ENCODE results near the gene CRAT.

DNA sequence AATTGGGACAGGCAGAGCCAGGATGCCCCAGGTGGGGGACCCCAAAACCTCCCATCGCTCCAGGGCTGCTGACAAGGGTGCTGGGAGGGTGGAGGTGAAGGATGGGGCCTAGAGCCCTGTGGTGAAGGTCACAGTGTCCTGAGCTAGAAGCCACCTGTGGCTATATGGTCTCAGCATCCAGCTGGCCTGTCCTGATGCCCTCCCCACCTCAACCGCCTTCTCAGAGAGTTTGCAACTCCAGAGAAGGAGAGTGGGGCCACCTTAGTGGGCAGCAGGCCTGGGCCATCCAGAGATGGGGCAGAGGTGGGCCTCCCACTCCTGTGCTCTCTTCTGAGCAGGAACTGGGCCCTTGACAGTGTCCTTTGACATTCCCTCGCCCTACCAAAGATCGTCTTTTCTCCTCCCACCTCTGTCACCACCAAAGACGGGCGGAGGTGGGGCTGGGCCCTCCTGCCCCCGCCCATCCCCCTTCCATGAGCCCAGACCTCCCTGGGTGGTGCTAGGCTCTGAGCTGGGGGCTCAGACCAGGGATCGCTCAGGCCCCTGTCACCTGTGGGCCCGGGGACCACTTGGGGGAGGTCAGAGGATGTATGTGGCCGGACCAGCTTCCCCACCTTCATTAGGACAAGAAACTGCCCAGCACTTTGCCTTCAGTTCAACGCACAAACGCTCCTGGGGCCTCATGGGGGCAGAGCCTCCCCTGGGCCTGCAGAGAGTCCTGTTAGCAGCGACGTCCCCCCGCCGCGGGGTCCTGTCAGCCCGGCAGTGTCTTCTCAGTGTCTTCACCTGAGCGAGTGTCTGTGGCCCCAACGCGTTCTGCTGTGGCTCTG, 39.7 kb downstream of the CRAT start:
- TF ChIP-seq, protein P1, sequence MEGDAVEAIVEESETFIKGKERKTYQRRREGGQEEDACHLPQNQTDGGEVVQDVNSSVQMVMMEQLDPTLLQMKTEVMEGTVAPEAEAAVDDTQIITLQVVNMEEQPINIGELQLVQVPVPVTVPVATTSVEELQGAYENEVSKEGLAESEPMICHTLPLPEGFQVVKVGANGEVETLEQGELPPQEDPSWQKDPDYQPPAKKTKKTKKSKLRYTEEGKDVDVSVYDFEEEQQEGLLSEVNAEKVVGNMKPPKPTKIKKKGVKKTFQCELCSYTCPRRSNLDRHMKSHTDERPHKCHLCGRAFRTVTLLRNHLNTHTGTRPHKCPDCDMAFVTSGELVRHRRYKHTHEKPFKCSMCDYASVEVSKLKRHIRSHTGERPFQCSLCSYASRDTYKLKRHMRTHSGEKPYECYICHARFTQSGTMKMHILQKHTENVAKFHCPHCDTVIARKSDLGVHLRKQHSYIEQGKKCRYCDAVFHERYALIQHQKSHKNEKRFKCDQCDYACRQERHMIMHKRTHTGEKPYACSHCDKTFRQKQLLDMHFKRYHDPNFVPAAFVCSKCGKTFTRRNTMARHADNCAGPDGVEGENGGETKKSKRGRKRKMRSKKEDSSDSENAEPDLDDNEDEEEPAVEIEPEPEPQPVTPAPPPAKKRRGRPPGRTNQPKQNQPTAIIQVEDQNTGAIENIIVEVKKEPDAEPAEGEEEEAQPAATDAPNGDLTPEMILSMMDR (IDR thresholded peaks at IDR 0.05) = no peak
- no peak for TF ChIP-seq POLR2A (IDR thresholded peaks at IDR 0.05)

Data from heart left ventricle (tissue), 13 donors.